ENCODE data around the gene RUNX2. TPM values are rescaled to one million over a fixed set of nuclear protein-coding genes. Genes with fewer than 3 reads are reported as not detected.

The RUNX2 gene
- total RNA-seq, 1 donor from 2014 or later = not detected

DNA sequence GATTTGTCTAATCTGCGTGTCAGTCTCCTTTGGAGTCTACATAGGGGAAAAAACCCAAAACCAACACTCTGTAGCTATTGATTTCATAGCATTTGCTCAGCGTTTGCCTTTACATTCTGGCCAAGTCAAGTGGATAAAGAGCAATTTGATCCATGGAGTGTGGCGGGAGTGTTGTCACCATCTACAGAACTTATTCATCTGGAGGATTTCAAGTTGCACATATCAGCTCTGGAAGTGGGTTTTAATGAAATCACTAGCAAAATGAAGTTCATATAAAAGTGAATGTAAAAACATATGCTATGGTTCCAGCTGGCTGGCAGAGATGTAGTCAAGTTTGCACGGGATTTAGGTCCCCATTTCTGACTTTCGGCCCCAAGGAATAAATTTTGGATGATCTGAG, 269.3 kb downstream of the RUNX2 start:
- TF ChIP-seq, protein P1, sequence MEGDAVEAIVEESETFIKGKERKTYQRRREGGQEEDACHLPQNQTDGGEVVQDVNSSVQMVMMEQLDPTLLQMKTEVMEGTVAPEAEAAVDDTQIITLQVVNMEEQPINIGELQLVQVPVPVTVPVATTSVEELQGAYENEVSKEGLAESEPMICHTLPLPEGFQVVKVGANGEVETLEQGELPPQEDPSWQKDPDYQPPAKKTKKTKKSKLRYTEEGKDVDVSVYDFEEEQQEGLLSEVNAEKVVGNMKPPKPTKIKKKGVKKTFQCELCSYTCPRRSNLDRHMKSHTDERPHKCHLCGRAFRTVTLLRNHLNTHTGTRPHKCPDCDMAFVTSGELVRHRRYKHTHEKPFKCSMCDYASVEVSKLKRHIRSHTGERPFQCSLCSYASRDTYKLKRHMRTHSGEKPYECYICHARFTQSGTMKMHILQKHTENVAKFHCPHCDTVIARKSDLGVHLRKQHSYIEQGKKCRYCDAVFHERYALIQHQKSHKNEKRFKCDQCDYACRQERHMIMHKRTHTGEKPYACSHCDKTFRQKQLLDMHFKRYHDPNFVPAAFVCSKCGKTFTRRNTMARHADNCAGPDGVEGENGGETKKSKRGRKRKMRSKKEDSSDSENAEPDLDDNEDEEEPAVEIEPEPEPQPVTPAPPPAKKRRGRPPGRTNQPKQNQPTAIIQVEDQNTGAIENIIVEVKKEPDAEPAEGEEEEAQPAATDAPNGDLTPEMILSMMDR (IDR thresholded peaks at IDR 0.05; ENCODE audit: partially characterized antibody, unreplicated experiment) = no peak
- H3K36me3 Mint-ChIP-seq (ENCODE audit: unreplicated experiment) = peaks cover 9% of the 10 kb centered on the region

DNA sequence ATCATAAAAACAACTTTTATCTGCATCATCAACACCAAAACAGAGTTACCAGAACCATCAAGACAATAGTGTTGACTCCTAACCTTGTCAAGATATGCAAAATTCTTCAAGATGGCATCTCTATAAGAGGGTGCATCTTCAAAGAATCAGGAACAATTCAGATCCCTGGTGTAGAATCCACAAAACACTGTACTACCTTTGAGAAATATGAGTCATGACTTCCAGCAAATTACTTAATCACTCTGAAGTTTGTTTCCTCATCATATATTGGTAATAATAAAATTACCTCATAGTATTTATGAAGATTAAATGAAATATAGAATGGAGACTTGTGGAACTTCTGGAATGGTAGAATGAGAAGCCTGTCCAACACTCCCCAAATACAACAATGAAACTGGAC, 270.9 kb downstream of the RUNX2 start:
- Mint-ChIP-seq H3K9me3 (ENCODE audit: unreplicated experiment) (peaks cover 3% of the 10 kb centered on the region), H3K4me1 (ENCODE audit: low read depth, unreplicated experiment) (no peaks in the 10 kb centered on the region)
- no peak for DNase-seq

More for the DNA sequence above, 269.3 kb downstream of the RUNX2 start:
- H3K4me3 Mint-ChIP-seq (ENCODE audit: unreplicated experiment) = no peak overlapping the region
- DNase-seq = no peak
- H3K9me3 Mint-ChIP-seq (ENCODE audit: unreplicated experiment) = peaks cover 3% of the 10 kb centered on the region
- H3K27ac Mint-ChIP-seq (ENCODE audit: unreplicated experiment) = no peak overlapping the region
- H3K27me3 Mint-ChIP-seq (ENCODE audit: unreplicated experiment) = no peaks in the 10 kb centered on the region
- H3K4me1 Mint-ChIP-seq (ENCODE audit: low read depth, unreplicated experiment) = no peaks in the 10 kb centered on the region

DNA sequence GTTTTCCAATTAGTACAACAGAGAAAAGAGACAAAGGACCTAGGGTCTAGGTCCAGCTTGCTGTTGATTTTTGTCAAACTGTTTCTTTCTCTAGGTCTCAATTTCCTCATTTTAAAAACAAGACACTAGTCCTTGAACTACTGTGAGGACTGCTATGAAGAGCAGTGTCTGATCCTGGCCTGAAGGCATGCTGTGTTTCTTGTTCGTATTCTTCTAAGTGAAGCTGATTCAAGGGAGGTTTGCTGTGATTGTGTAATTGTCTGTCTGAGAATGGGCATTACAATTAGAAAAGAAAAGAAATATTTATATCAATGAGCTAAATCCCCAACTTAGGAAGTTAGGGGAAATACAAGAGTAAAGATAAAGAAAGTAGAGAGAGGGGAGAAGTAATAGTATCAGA, 277.8 kb downstream of the RUNX2 start:
- peaks cover 2% of the 10 kb centered on the region for H3K4me1 Mint-ChIP-seq (ENCODE audit: low read depth, unreplicated experiment)
- no peak for DNase-seq
- no peak overlapping the region for H3K27ac Mint-ChIP-seq (ENCODE audit: unreplicated experiment)
- TF ChIP-seq, protein P1 (IDR thresholded peaks at IDR 0.05; ENCODE audit: partially characterized antibody, unreplicated experiment) = no peak
- H3K4me3 Mint-ChIP-seq (ENCODE audit: unreplicated experiment) = no peak overlapping the region
- no peaks in the 10 kb centered on the region for H3K36me3 Mint-ChIP-seq (ENCODE audit: unreplicated experiment)
- H3K27me3 Mint-ChIP-seq (ENCODE audit: unreplicated experiment) = no peaks in the 10 kb centered on the region
- H3K9me3 Mint-ChIP-seq (ENCODE audit: unreplicated experiment) = no peaks in the 10 kb centered on the region

More for the DNA sequence above, 270.9 kb downstream of the RUNX2 start:
- no peaks in the 10 kb centered on the region for H3K27me3 Mint-ChIP-seq (ENCODE audit: unreplicated experiment)
- H3K4me3 Mint-ChIP-seq (ENCODE audit: unreplicated experiment) = no peak overlapping the region
- peaks cover 9% of the 10 kb centered on the region for H3K36me3 Mint-ChIP-seq (ENCODE audit: unreplicated experiment)
- TF ChIP-seq, protein P1 (IDR thresholded peaks at IDR 0.05; ENCODE audit: partially characterized antibody, unreplicated experiment) = no peak
- no peak overlapping the region for H3K27ac Mint-ChIP-seq (ENCODE audit: unreplicated experiment)

DNA sequence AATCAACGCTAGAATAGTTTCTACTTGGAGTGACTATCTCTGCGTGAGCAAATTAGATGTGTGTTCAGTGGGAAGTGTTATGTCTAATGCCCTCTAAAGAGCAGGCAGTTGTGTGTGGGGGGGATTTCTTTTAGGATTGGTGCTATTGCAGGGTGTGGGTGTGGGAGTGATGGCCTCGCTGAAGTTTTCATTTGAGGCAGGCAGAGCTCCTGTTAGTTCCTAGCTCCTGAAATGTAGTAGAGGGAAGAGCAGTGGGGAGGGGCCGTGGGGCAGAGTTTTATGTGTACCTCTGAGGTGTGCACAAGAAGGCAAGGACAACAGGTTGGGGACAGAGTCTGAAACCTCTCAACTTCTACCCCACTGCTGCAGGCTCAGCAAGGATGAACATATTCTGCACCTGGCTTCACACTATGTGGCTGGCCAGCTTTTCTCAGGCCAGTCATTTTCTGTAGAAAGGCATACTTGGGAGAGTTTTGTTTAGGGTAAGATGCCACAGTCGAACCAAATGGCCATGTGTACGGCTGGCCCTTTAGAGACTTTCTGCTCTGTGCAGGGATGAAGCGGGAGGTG, 278.8 kb downstream of the RUNX2 start:
- H3K9me3 Mint-ChIP-seq (ENCODE audit: unreplicated experiment) = no peaks in the 10 kb centered on the region
- H3K36me3 Mint-ChIP-seq (ENCODE audit: unreplicated experiment) = no peaks in the 10 kb centered on the region
- no peak for DNase-seq
- H3K4me1 Mint-ChIP-seq (ENCODE audit: low read depth, unreplicated experiment) = peaks cover 2% of the 10 kb centered on the region
- H3K27me3 Mint-ChIP-seq (ENCODE audit: unreplicated experiment) = no peaks in the 10 kb centered on the region
- no peak overlapping the region for H3K27ac Mint-ChIP-seq (ENCODE audit: unreplicated experiment)
- H3K4me3 Mint-ChIP-seq (ENCODE audit: unreplicated experiment) = no peak overlapping the region
- TF ChIP-seq, protein P1 (IDR thresholded peaks at IDR 0.05; ENCODE audit: partially characterized antibody, unreplicated experiment) = no peak

DNA sequence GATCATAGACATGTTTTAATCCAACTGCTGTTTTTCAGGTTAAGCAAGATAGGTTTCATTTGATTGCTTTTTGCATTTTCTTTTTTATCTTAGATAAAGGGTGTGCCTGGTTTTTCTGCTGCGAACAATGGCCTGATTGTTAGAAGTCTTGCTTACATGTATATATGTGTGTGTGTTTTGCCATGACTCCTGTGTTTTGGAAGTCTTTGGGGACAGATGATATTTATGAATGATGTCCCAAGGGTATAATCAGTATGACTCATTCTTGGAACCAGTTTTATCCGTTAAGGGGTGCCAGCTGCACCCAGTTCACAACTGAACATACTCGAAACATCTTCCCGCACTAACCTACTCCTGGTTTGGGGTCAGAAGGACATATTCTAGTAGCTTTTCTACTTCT, 279.7 kb downstream of the RUNX2 start:
- Mint-ChIP-seq H3K27ac (ENCODE audit: unreplicated experiment) (no peak overlapping the region), H3K4me1 (ENCODE audit: low read depth, unreplicated experiment) (peaks cover 2% of the 10 kb centered on the region), H3K27me3 (ENCODE audit: unreplicated experiment) (no peaks in the 10 kb centered on the region), H3K36me3 (ENCODE audit: unreplicated experiment) (no peaks in the 10 kb centered on the region), H3K9me3 (ENCODE audit: unreplicated experiment) (no peaks in the 10 kb centered on the region), H3K4me3 (ENCODE audit: unreplicated experiment) (no peak overlapping the region)
- TF ChIP-seq, protein P1 (IDR thresholded peaks at IDR 0.05; ENCODE audit: partially characterized antibody, unreplicated experiment) = no peak
- no peak for DNase-seq
